Measurements from ENCODE around the gene TNFRSF19.

DNA sequence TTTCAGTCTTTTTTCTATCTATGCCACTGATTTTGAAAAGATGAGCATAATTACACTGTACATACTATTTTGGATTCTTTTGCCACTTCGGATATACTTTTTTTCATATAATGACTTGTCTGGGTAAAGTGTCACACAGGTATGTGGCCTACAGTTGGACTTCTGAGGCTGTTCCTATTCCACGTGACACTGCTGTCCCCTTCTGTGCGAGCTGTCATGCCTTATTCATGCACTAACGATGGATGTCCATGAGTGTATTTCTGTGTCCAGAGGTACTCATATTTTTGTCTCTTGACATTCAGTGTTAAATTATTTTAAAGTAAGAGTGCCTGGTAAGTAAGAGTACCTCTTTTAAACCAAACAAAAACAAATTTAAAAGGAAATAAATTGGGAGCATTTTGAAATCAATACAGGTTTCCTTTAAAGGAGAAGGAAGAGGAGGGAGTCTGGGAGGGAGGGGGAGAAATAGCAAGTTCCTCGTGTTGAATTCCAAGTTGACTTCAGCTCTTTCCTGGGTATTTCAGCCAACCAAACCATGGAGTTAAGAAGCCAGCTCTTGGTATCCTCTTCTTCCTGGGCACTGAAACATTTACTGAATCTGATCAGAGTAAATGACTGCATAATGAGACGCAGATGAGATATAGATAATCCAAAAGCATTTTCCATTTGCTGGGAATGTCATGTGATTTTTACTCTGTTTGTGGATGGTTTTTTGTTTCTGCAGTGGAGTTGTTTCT is 61.3 kb downstream of the TNFRSF19 start:
- TF ChIP-seq, protein P1, sequence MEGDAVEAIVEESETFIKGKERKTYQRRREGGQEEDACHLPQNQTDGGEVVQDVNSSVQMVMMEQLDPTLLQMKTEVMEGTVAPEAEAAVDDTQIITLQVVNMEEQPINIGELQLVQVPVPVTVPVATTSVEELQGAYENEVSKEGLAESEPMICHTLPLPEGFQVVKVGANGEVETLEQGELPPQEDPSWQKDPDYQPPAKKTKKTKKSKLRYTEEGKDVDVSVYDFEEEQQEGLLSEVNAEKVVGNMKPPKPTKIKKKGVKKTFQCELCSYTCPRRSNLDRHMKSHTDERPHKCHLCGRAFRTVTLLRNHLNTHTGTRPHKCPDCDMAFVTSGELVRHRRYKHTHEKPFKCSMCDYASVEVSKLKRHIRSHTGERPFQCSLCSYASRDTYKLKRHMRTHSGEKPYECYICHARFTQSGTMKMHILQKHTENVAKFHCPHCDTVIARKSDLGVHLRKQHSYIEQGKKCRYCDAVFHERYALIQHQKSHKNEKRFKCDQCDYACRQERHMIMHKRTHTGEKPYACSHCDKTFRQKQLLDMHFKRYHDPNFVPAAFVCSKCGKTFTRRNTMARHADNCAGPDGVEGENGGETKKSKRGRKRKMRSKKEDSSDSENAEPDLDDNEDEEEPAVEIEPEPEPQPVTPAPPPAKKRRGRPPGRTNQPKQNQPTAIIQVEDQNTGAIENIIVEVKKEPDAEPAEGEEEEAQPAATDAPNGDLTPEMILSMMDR (conservative IDR thresholded peaks at IDR 0.05): no peak
- no peak for TF ChIP-seq EZH2 (IDR thresholded peaks at IDR 0.05; ENCODE audit: low read depth)

Data from PC-9 (cell line).